ENCODE data around the gene RNF212. TPM values are rescaled to one million over a fixed set of nuclear protein-coding genes. Genes with fewer than 3 reads are reported as not detected.
"Not testable (repeated sequence)": the region's sequence is repeated elsewhere in the genome, so short reads cannot be mapped to it uniquely, and the experiment has no call there.

Gene RNF212
- total RNA-seq, 1 donor from 2014 or later, result 6.9 TPM

GRCh38 chr4:1048773-1049590 lies 64.4 kb downstream of the RNF212 start:
- DNase-seq (peak; percentile 67), ATAC-seq (peak; percentile 13)
- Histone ChIP-seq H3K27me3 (peaks cover 31% of the 10 kb centered on the region), H3K9me3 (no peaks in the 10 kb centered on the region), H3K27ac (no peak overlapping the region), H3K36me3 (no peaks in the 10 kb centered on the region), H3K4me3 (no peak overlapping the region), H3K4me1 (peaks cover 18% of the 10 kb centered on the region)
- TF ChIP-seq CTCF (IDR thresholded peaks at IDR 0.05), result no peak
- intact Hi-C loops (cut with DNase I), result no loop called here

DNA sequence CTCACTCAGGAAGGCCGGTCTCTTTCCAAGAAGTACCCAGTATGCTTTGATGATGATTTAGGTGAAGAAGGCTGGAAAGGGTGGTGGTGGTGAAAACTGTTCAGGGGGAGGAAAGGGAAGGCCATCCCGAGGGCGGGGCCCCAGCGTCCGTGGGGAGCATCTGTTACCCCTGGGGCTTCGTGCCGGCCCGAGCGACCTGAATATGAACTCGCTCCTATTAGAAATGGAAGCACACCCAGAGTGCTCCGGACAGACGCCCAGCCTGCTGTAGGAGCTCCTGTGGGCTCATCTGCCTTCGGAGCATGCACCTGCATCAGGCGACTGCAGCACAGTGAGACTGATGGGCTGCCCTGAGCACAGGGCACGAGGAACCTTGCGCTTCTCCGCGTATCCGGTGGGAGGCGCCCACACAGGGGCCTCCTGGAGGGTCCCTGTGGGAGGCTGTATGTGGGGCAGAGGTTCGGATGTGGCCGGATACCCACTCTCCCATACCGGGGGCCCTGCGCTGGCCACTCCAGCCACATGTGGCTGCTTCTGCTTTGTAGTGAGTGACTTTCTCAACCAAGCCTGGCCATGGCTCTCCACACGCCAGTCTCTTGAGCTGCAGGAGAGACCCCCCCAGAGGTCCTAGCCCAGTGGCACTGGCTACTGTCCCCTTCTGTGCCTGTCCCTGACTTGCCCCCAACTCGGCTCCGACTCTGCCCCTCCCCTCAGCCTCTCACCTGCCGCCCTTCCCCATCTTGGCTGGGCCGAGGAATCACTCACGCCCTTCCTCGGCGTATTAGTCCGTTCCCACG lies 65.2 kb downstream of the RNF212 start:
- intact Hi-C loops (cut with DNase I), result no loop called here
- Histone ChIP-seq H3K4me1 (peaks cover 25% of the 10 kb centered on the region), H3K27ac (no peak overlapping the region), H3K36me3 (no peaks in the 10 kb centered on the region), H3K27me3 (peaks cover 33% of the 10 kb centered on the region), H3K9me3 (no peaks in the 10 kb centered on the region), H3K4me3 (peak overlapping the region; percentile 16)
- no peak for TF ChIP-seq CTCF (IDR thresholded peaks at IDR 0.05)
- DNase-seq (peak; percentile 63), ATAC-seq (no peak)

GRCh38 chr4:1047106-1047975 lies 66.0 kb downstream of the RNF212 start:
- peak overlapping the region; percentile 16 for H3K4me3 ChIP-seq
- no peak overlapping the region for H3K27ac ChIP-seq
- H3K9me3 ChIP-seq, result no peaks in the 10 kb centered on the region
- peaks cover 25% of the 10 kb centered on the region for H3K27me3 ChIP-seq
- ATAC-seq (no peak), DNase-seq (peak; percentile 62)
- TF ChIP-seq CTCF (IDR thresholded peaks at IDR 0.05), result no peak
- H3K36me3 ChIP-seq, result no peaks in the 10 kb centered on the region
- peaks cover 25% of the 10 kb centered on the region for H3K4me1 ChIP-seq
- intact Hi-C loops (cut with DNase I), result no loop called here

DNA sequence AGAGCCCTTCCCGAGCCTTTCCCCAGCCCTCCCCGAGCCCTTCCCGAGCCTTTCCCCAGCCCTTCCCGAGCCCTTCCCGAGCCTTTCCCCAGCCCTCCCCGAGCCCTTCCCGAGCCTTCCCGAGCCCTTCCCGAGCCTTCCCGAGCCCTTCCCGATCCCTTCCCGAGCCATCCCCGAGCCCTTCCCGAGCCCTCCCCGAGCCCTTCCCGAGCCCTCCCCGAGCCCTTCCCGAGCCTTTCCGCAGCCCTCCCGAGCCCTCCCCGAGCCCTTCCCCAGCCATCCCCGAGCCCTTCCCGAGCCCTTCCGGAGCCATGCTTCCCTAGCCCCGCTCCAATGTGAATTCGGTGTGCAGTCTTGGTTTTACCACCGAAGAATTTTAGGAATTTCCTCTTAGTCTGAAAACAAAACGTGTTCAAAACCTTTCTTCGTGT lies 66.8 kb downstream of the RNF212 start:
- ATAC-seq (peak; percentile 8), DNase-seq (peak; percentile 76)
- H3K27ac ChIP-seq; intact Hi-C loops (cut with DNase I); H3K36me3 ChIP-seq; H3K9me3 ChIP-seq: not testable (repeated sequence)
- Histone ChIP-seq H3K4me1 (peaks cover 30% of the 10 kb centered on the region), H3K4me3 (peak overlapping the region; percentile 12), H3K27me3 (peaks cover 19% of the 10 kb centered on the region)

DNA sequence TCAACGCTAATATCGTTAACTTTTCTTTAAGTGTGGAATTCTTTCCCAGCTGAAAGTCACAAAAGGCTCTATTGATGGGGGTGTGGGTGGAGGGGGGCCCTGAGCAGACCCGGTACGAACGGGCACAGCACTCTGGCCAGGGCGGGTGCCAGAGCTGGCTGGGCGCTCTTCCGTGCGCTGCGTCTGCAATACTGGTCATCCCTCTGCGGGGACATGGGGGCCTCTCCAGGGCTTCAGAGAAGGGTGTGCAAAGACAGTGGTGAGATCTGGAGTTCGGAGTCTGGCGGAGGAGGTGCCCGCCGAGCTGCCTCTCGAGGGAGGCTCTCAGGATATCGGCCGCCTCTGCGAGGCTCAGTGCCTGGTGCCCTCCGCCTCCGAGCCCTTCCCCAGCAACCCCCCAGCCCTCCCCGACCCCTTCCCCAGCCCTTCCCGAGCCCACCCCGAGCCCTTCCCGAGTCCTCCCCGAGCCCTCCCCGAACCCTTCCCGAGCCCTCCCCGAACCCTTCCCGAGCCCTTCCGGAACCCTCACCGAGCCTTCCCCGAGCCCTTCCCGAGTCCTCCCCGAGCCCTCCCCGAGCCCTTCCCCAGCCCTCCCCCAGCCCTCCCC lies 67.7 kb downstream of the RNF212 start:
- Histone ChIP-seq H3K4me3 (no peak overlapping the region), H3K36me3 (no peaks in the 10 kb centered on the region), H3K4me1 (peaks cover 36% of the 10 kb centered on the region), H3K27ac (no peak overlapping the region), H3K27me3 (peaks cover 22% of the 10 kb centered on the region), H3K9me3 (no peaks in the 10 kb centered on the region)
- DNase-seq (no peak), ATAC-seq (no peak)
- intact Hi-C loops (cut with DNase I), result no loop called here
- TF ChIP-seq CTCF (IDR thresholded peaks at IDR 0.05), result no peak

All from upper lobe of right lung (tissue), 1 donor.